Caki2 (cell line): Measurements from ENCODE around the gene CLEC16A. TPM values are rescaled to one million over a fixed set of nuclear protein-coding genes. Genes with fewer than 3 reads are reported as not detected.
"Not testable (repeated sequence)": the region's sequence is repeated elsewhere in the genome, so short reads cannot be mapped to it uniquely, and the experiment has no call there.

ENCODE experiments used
- DNase-seq: peaks from one replicate; pipeline ENCODE4 v3.0.0-alpha.2; 2015; ENCODE audit warnings: low read depth
- in situ Hi-C: cut with HindIII; loops from 2 replicates; pipeline ENCODE4 v1.10.0; 2016; ENCODE audit warnings: low sequenced_read_pairs, low pct_unique_long_range_greater_than_20kb, mixed read lengths
- total RNA-seq: library from RNA; depleted of rRNA; stranded (reverse); fragments of >200 nt; shearing (Covaris generic); gene quantifications from 2 replicates; pipeline ENCODE4 v1.2.3, GENCODE V29; 2014; ENCODE audit warnings: low replicate concordance

The CLEC16A gene
- total RNA-seq, 1 experiment from 2014 or later = 17.7 TPM

- in situ Hi-C loops = no loop called here
- DNase-seq = no peak
These were observed 13.6 kb downstream of the CLEC16A start for GRCh38 chr16:10957771-10958482.

- in situ Hi-C loops = no loop called here
- peak; percentile 30 for DNase-seq
These were observed 14.8 kb downstream of the CLEC16A start for GRCh38 chr16:10959161-10959560.

- no peak for DNase-seq
- in situ Hi-C loops = no loop called here
These were observed 16.9 kb downstream of the CLEC16A start for GRCh38 chr16:10961231-10961630.

- DNase-seq = peak; percentile 66
- in situ Hi-C loops = no loop called here
These were observed 19.9 kb downstream of the CLEC16A start for GRCh38 chr16:10964039-10964890.

- in situ Hi-C loops = no loop called here
- no peak for DNase-seq
These were observed 20.5 kb downstream of the CLEC16A start for GRCh38 chr16:10964891-10965326.

- no peak for DNase-seq
- in situ Hi-C loops = no loop called here
These were observed 21.2 kb downstream of the CLEC16A start for GRCh38 chr16:10965440-10966061.

- no peak for DNase-seq
- in situ Hi-C loops = no loop called here
These were observed 21.8 kb downstream of the CLEC16A start for GRCh38 chr16:10966129-10966528.

- DNase-seq, in situ Hi-C loops: not testable (repeated sequence)
These were observed 22.2 kb downstream of the CLEC16A start for GRCh38 chr16:10966559-10966958.

GRCh38 chr16:10967986-10968385 lies 23.6 kb downstream of the CLEC16A start:
- in situ Hi-C loops = no loop called here
- DNase-seq = no peak

GRCh38 chr16:10968498-10968897 lies 24.1 kb downstream of the CLEC16A start:
- in situ Hi-C loops = no loop called here
- DNase-seq = no peak

- DNase-seq = no peak
- in situ Hi-C loops = no loop called here
These were observed 25.3 kb downstream of the CLEC16A start for GRCh38 chr16:10969615-10970014.

- in situ Hi-C loops = no loop called here
- no peak for DNase-seq
These were observed 25.7 kb downstream of the CLEC16A start for GRCh38 chr16:10970065-10970464.

GRCh38 chr16:10971560-10971961 lies 27.2 kb downstream of the CLEC16A start:
- in situ Hi-C loops = no loop called here
- peak; percentile 67 for DNase-seq

GRCh38 chr16:10972108-10972818 lies 27.9 kb downstream of the CLEC16A start:
- in situ Hi-C loops = no loop called here
- DNase-seq = no peak

- no peak for DNase-seq
- in situ Hi-C loops = no loop called here
These were observed 28.6 kb downstream of the CLEC16A start for GRCh38 chr16:10972819-10973464.

- no peak for DNase-seq
- in situ Hi-C loops = no loop called here
These were observed 32.3 kb downstream of the CLEC16A start for GRCh38 chr16:10976634-10977033.

- DNase-seq = no peak
- in situ Hi-C loops = no loop called here
These were observed 33.8 kb downstream of the CLEC16A start for GRCh38 chr16:10978124-10978523.

GRCh38 chr16:10978871-10979446 lies 34.6 kb downstream of the CLEC16A start:
- in situ Hi-C loops = no loop called here
- DNase-seq = no peak
